Liver (tissue), 9 donors: ENCODE data around the gene CDK16. TPM values are rescaled to one million over a fixed set of nuclear protein-coding genes. Genes with fewer than 3 reads are reported as not detected.

Experiments used
- DNase-seq: peaks from one replicate; pipeline ENCODE4 v3.0.0-alpha.2; 2017; ENCODE audit warnings: low spot score
- H3K27ac ChIP-seq, 2 donors: one replicate each; pipeline ENCODE4 v1.7.0; 2013; ENCODE audit warnings: inconsistent platforms in 2 of 2, low read length in 2 of 2, control low read depth in 1 of 2, low read depth in 1 of 2, mild to moderate bottlenecking in 1 of 2
- H3K27me3 ChIP-seq, 4 donors: one replicate each; pipeline versions ENCODE4 v1.6.1 to v1.7.0; 2013; ENCODE audit warnings: low read length in 3 of 4, inconsistent platforms in 1 of 4, mild to moderate bottlenecking in 1 of 4, moderate library complexity in 1 of 4; ENCODE audit not compliant: control insufficient read depth in 4 of 4, insufficient read depth in 4 of 4
- H3K36me3 ChIP-seq, 4 donors: one replicate each; pipeline versions ENCODE4 v1.6.1 to v1.7.0; 2013; ENCODE audit warnings: low read length in 3 of 4, mild to moderate bottlenecking in 3 of 4, low read depth in 1 of 4, moderate library complexity in 1 of 4; ENCODE audit not compliant: control insufficient read depth in 4 of 4, insufficient read depth in 3 of 4
- H3K4me1 ChIP-seq, 4 donors: one replicate each; pipeline versions ENCODE4 v1.6.1 to v1.7.0; 2013; ENCODE audit warnings: low read length in 3 of 4, mild to moderate bottlenecking in 3 of 4, moderate library complexity in 1 of 4; ENCODE audit not compliant: control insufficient read depth in 4 of 4, insufficient read depth in 4 of 4
- H3K4me3 ChIP-seq, 3 donors: one replicate each; pipeline versions ENCODE4 v1.6.1 to v1.7.0; 2013; ENCODE audit warnings: low read length in 3 of 3, control low read depth in 1 of 3, low read depth in 1 of 3, mild to moderate bottlenecking in 1 of 3
- H3K9ac ChIP-seq, 2 donors: one replicate each; pipeline ENCODE4 v1.7.0; 2013; ENCODE audit warnings: low read length in 2 of 2, mild to moderate bottlenecking in 2 of 2, moderate library complexity in 2 of 2, control low read depth in 1 of 2, low read depth in 1 of 2
- H3K9me3 ChIP-seq, 4 donors: one replicate each; pipeline versions ENCODE4 v1.6.1 to v1.7.0; 2013; ENCODE audit warnings: low read length in 3 of 4; ENCODE audit not compliant: control insufficient read depth in 4 of 4
- EGR1 ChIP-seq, 2 donors: IDR thresholded peaks; 2 replicates each; pipeline ENCODE4 v1.6.1; 2016 to 2018; ENCODE audit warnings: antibody characterized with exemption in 2 of 2, low read depth in 2 of 2
- FOXA1 ChIP-seq: IDR thresholded peaks from 2 replicates; pipeline ENCODE4 v1.6.1; 2016; ENCODE audit warnings: antibody characterized with exemption
- FOXA2 ChIP-seq: IDR thresholded peaks from 2 replicates; pipeline ENCODE4 v1.6.1; 2016; ENCODE audit warnings: antibody characterized with exemption
- GABPA ChIP-seq, 2 donors: IDR thresholded peaks in 1 of 2; conservative IDR thresholded peaks in 1 of 2; 2 replicates each; pipeline ENCODE4 v1.6.1; 2016; ENCODE audit warnings: antibody characterized with exemption in 2 of 2, mild to moderate bottlenecking in 1 of 2, moderate library complexity in 1 of 2
- HNF4A ChIP-seq, 2 donors: conservative IDR thresholded peaks; 2 replicates each; pipeline ENCODE4 v1.6.1; 2016; ENCODE audit warnings: antibody characterized with exemption in 2 of 2, mild to moderate bottlenecking in 2 of 2
- HNF4G ChIP-seq: IDR thresholded peaks from 2 replicates; pipeline ENCODE4 v1.6.1; 2016; ENCODE audit warnings: antibody characterized with exemption
- JUND ChIP-seq, 2 donors: IDR thresholded peaks; 2 replicates each; pipeline ENCODE4 v1.6.1; 2016; ENCODE audit warnings: antibody characterized with exemption in 2 of 2
- RAD21 ChIP-seq, 2 donors: IDR thresholded peaks; 2 replicates each; pipeline ENCODE4 v1.6.1; 2016; ENCODE audit warnings: antibody characterized with exemption in 2 of 2, mild to moderate bottlenecking in 2 of 2
- RXRA ChIP-seq, 2 donors: IDR thresholded peaks; 2 replicates each; pipeline ENCODE4 v1.6.1; 2017 to 2018; ENCODE audit warnings: antibody characterized with exemption in 2 of 2, mild to moderate bottlenecking in 1 of 2
- SP1 ChIP-seq: IDR thresholded peaks from 2 replicates; pipeline ENCODE4 v1.6.1; 2018; ENCODE audit warnings: antibody characterized with exemption, mild to moderate bottlenecking
- TAF1 ChIP-seq: conservative IDR thresholded peaks from 2 replicates; pipeline ENCODE4 v1.6.1; 2016; ENCODE audit warnings: antibody characterized with exemption, mild to moderate bottlenecking
- YY1 ChIP-seq: IDR thresholded peaks from 2 replicates; pipeline ENCODE4 v1.6.1; 2016; ENCODE audit warnings: antibody characterized with exemption, mild to moderate bottlenecking
- ZBTB33 ChIP-seq: IDR thresholded peaks from 2 replicates; pipeline ENCODE4 v1.6.1; 2016; ENCODE audit warnings: antibody characterized with exemption
- WGBS: extraction: QIAGEN DNeasy Blood & Tissue Kit; methylation state at CpG from one replicate; pipeline ENCODE4 v1.1.7; 2013; 5-methylcytosine and 5-hydroxymethylcytosine counted together
- polyA plus RNA-seq, 2 donors: library from polyadenylated mRNA; stranded (reverse) in 1 of 2; unstranded in 1 of 2; fragments of 200-250 nt in 1 of 2; fragments of >200 nt in 1 of 2; fragmentation: Nextera tagmentation in 1 of 2; extraction: Ambion mirVana in 1 of 2; gene quantifications; one replicate each; pipeline versions ENCODE4 v1.2.1 to v1.2.3, GENCODE V29; 2013 to 2015
- total RNA-seq, 2 donors: library from RNA; depleted of rRNA; stranded (reverse); fragments of >200 nt; gene quantifications; one replicate each; pipeline ENCODE4 v1.2.3, GENCODE V29; 2014
- TF ChIP-seq, protein P1 (sequence below): IDR thresholded peaks from 2 replicates; pipeline ENCODE4 v1.6.1; 2016; ENCODE audit warnings: antibody characterized with exemption, mild to moderate bottlenecking
- TF ChIP-seq, protein P2 (sequence below): fragments of 150-350 bp; IDR thresholded peaks from 2 replicates; pipeline ENCODE4 v1.5.1; 2017; ENCODE audit warnings: improper control_type of control experiment, low read depth, low read length; ENCODE audit not compliant: missing input control
- TF ChIP-seq, protein P3 (sequence below): IDR thresholded peaks from 2 replicates; pipeline ENCODE4 v1.6.1; 2016; ENCODE audit warnings: antibody characterized with exemption
- donor health status: healthy.
- donor health status: healthy.
- donor health status: healthy.
- donor health status: healthy.
- donor health status: healthy.

CDK16 gene
- total and polyA plus RNA-seq, 4 donors = 10.8 to 31.1 (median 19.9) TPM

DNA sequence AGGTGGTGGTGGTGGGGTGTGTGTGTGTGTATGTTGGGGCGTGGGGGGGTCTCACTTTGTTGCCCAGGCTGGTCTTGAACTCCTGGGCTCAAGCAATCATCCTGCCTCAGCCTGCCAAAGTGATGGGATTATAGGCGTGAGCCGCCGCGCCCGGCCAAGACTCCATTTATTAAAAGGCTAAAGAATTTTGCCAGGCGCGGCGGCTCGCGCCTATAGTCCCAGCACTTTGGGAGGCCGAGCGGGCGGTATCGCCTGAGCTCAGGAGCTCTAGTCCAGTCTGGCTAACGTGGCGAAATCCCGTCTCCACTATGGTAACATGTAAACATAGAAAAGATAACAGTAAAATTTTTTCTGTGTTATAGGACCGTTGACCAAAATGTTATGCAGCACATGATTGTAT is 28.6 kb upstream of the CDK16 start:
- no peaks in the 10 kb centered on the region for H3K9me3 ChIP-seq
- 83% methylated on average over 19 of the region's 19 CpGs for WGBS
- H3K27me3 ChIP-seq = peaks cover 0 to 4% (median 0%) of the 10 kb centered on the region in 4 donors
- H3K4me3 ChIP-seq = no peak overlapping the region
- TF ChIP-seq HNF4G = no peak
- TF ChIP-seq HNF4A (conservative IDR thresholded peaks at IDR 0.05) = no peak
- TF ChIP-seq EGR1 (IDR thresholded peaks at IDR 0.05; ENCODE audit: low read depth in 2 of 2) = no peak
- TF ChIP-seq, protein P1, sequence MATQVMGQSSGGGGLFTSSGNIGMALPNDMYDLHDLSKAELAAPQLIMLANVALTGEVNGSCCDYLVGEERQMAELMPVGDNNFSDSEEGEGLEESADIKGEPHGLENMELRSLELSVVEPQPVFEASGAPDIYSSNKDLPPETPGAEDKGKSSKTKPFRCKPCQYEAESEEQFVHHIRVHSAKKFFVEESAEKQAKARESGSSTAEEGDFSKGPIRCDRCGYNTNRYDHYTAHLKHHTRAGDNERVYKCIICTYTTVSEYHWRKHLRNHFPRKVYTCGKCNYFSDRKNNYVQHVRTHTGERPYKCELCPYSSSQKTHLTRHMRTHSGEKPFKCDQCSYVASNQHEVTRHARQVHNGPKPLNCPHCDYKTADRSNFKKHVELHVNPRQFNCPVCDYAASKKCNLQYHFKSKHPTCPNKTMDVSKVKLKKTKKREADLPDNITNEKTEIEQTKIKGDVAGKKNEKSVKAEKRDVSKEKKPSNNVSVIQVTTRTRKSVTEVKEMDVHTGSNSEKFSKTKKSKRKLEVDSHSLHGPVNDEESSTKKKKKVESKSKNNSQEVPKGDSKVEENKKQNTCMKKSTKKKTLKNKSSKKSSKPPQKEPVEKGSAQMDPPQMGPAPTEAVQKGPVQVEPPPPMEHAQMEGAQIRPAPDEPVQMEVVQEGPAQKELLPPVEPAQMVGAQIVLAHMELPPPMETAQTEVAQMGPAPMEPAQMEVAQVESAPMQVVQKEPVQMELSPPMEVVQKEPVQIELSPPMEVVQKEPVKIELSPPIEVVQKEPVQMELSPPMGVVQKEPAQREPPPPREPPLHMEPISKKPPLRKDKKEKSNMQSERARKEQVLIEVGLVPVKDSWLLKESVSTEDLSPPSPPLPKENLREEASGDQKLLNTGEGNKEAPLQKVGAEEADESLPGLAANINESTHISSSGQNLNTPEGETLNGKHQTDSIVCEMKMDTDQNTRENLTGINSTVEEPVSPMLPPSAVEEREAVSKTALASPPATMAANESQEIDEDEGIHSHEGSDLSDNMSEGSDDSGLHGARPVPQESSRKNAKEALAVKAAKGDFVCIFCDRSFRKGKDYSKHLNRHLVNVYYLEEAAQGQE = no peak
- no peak for TF ChIP-seq GABPA (IDR thresholded peaks at IDR 0.05 in 1 of 2, conservative IDR thresholded peaks at IDR 0.05 in 1 of 2)
- TF ChIP-seq RXRA (IDR thresholded peaks at IDR 0.05) = no peak
- TF ChIP-seq, protein P2, sequence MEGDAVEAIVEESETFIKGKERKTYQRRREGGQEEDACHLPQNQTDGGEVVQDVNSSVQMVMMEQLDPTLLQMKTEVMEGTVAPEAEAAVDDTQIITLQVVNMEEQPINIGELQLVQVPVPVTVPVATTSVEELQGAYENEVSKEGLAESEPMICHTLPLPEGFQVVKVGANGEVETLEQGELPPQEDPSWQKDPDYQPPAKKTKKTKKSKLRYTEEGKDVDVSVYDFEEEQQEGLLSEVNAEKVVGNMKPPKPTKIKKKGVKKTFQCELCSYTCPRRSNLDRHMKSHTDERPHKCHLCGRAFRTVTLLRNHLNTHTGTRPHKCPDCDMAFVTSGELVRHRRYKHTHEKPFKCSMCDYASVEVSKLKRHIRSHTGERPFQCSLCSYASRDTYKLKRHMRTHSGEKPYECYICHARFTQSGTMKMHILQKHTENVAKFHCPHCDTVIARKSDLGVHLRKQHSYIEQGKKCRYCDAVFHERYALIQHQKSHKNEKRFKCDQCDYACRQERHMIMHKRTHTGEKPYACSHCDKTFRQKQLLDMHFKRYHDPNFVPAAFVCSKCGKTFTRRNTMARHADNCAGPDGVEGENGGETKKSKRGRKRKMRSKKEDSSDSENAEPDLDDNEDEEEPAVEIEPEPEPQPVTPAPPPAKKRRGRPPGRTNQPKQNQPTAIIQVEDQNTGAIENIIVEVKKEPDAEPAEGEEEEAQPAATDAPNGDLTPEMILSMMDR = no peak
- no peak for TF ChIP-seq SP1
- no peak for TF ChIP-seq FOXA1
- no peak for TF ChIP-seq TAF1
- no peak for TF ChIP-seq YY1
- TF ChIP-seq ZBTB33 = no peak
- TF ChIP-seq, protein P3, sequence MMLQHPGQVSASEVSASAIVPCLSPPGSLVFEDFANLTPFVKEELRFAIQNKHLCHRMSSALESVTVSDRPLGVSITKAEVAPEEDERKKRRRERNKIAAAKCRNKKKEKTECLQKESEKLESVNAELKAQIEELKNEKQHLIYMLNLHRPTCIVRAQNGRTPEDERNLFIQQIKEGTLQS = no peak
- TF ChIP-seq FOXA2 = no peak
- TF ChIP-seq RAD21 (IDR thresholded peaks at IDR 0.05) = no peak
- TF ChIP-seq JUND (IDR thresholded peaks at IDR 0.05) = no peak
- no peak overlapping the region for H3K9ac ChIP-seq
- H3K36me3 ChIP-seq = peaks cover 0 to 23% (median 3%) of the 10 kb centered on the region in 4 donors
- no peak overlapping the region for H3K27ac ChIP-seq
- no peak for DNase-seq
- H3K4me1 ChIP-seq = peaks cover 0 to 23% (median 15%) of the 10 kb centered on the region in 4 donors
